Fibroblast of peridontal ligament (primary cell): ENCODE data around the gene GTF3C1.
A peak's percentile ranks its signal among the peaks of the same experiment; 100 is the strongest.

Experiments
- DNase-seq: peaks from one replicate; pipeline ENCODE4 v3.0.0-alpha.2; 2010; ENCODE audit errors: extremely low read depth

The GTF3C1 gene

GRCh38 chr16:27426423-27427408 is 123.0 kb downstream of the GTF3C1 start:
- DNase-seq: peak; percentile 76

GRCh38 chr16:27425961-27426360 is 123.8 kb downstream of the GTF3C1 start:
- no peak for DNase-seq

- DNase-seq: no peak
Observed at GRCh38 chr16:27424772-27425498, 124.8 kb downstream of the GTF3C1 start.

- no peak for DNase-seq
Observed at GRCh38 chr16:27421961-27422740, 127.6 kb downstream of the GTF3C1 start.

GRCh38 chr16:27417047-27417671 is 132.6 kb downstream of the GTF3C1 start:
- no peak for DNase-seq

- DNase-seq: no peak
Observed at GRCh38 chr16:27414788-27415431, 134.8 kb downstream of the GTF3C1 start.

GRCh38 chr16:27413956-27414355 is 135.8 kb downstream of the GTF3C1 start:
- DNase-seq: no peak

- no peak for DNase-seq
Observed at GRCh38 chr16:27410761-27411160, 139.0 kb downstream of the GTF3C1 start.
